H9 (cell line): ENCODE data around the gene ARHGAP22. TPM values are rescaled to one million over a fixed set of nuclear protein-coding genes. Genes with fewer than 3 reads are reported as not detected.

ENCODE experiments used
- DNase-seq: peaks from one replicate; pipeline ENCODE4 v3.0.0-alpha.2; 2017
- H2AFZ ChIP-seq: one replicate; pipeline ENCODE4 v1.6.1; 2013; ENCODE audit warnings: mild to moderate bottlenecking, low read length, control low read depth, moderate library complexity
- H2AK5ac ChIP-seq: 2 replicates; pipeline ENCODE4 v1.6.1; 2013; ENCODE audit warnings: low read length, control low read depth, mixed read lengths; ENCODE audit not compliant: insufficient read length
- H2BK120ac ChIP-seq: one replicate; pipeline ENCODE4 v1.6.1; 2013; ENCODE audit warnings: low read depth, mild to moderate bottlenecking, low read length, control low read depth, inconsistent platforms; ENCODE audit not compliant: poor library complexity, severe bottlenecking
- H2BK12ac ChIP-seq: 2 replicates; pipeline ENCODE4 v1.6.1; 2013; ENCODE audit warnings: low read length, control low read depth, mixed read lengths, low read depth; ENCODE audit not compliant: insufficient read length
- H2BK15ac ChIP-seq: 2 replicates; pipeline ENCODE4 v1.6.1; 2013; ENCODE audit warnings: low read depth, low read length, control low read depth
- H2BK20ac ChIP-seq: one replicate; pipeline ENCODE4 v1.6.1; 2013; ENCODE audit warnings: low read depth, mild to moderate bottlenecking, low read length, control low read depth, inconsistent platforms; ENCODE audit not compliant: poor library complexity, severe bottlenecking
- H2BK5ac ChIP-seq: 2 replicates; pipeline ENCODE4 v1.6.1; 2013; ENCODE audit warnings: low read length, control low read depth, mixed read lengths; ENCODE audit not compliant: insufficient read length
- H3K14ac ChIP-seq: 2 replicates; pipeline ENCODE4 v1.6.1; 2013; ENCODE audit warnings: low read length, control low read depth; ENCODE audit not compliant: insufficient read depth
- H3K18ac ChIP-seq: 2 replicates; pipeline ENCODE4 v1.6.1; 2013; ENCODE audit warnings: low read depth, mild to moderate bottlenecking, mixed read lengths, low read length, control low read depth; ENCODE audit not compliant: insufficient read length
- H3K23ac ChIP-seq: 2 replicates; pipeline ENCODE4 v1.6.1; 2013; ENCODE audit warnings: low read length, control low read depth, mixed read lengths, low read depth; ENCODE audit not compliant: insufficient read length
- H3K23me2 ChIP-seq: 2 replicates; pipeline ENCODE4 v1.6.1; 2013; ENCODE audit warnings: low read depth, mild to moderate bottlenecking, mixed read lengths, low read length, control low read depth; ENCODE audit not compliant: insufficient read length, poor library complexity, severe bottlenecking
- H3K27ac ChIP-seq: 2 replicates; pipeline ENCODE4 v1.5.1; 2013; ENCODE audit warnings: low read length, control low read depth, mixed read lengths, low read depth; ENCODE audit not compliant: insufficient read length
- H3K27me3 ChIP-seq: 2 replicates; pipeline ENCODE4 v1.6.1; 2013; ENCODE audit warnings: low read length, control low read depth, inconsistent platforms; ENCODE audit not compliant: insufficient read depth
- H3K4ac ChIP-seq: 2 replicates; pipeline ENCODE4 v1.6.1; 2013; ENCODE audit warnings: low read depth, mild to moderate bottlenecking, control low read depth, inconsistent platforms, low read length, moderate library complexity
- H3K4me1 ChIP-seq: 2 replicates; pipeline ENCODE4 v1.6.1; 2013; ENCODE audit warnings: low read length, control low read depth, inconsistent platforms; ENCODE audit not compliant: insufficient read depth
- H3K4me2 ChIP-seq: 2 replicates; pipeline ENCODE4 v1.6.1; 2013; ENCODE audit warnings: low read length, control low read depth, mixed read lengths; ENCODE audit not compliant: insufficient read length, insufficient read depth
- H3K56ac ChIP-seq: 2 replicates; pipeline ENCODE4 v1.6.1; 2013; ENCODE audit warnings: low read depth, mild to moderate bottlenecking, mixed read lengths, low read length, control low read depth; ENCODE audit not compliant: insufficient read length
- H3K79me1 ChIP-seq: 2 replicates; pipeline ENCODE4 v1.6.1; 2013; ENCODE audit warnings: low read depth, mild to moderate bottlenecking, moderate library complexity, low read length, control low read depth, inconsistent platforms; ENCODE audit not compliant: insufficient read depth, poor library complexity, severe bottlenecking
- H3K79me2 ChIP-seq: 2 replicates; pipeline ENCODE4 v1.6.1; 2013; ENCODE audit warnings: low read length, control low read depth, inconsistent platforms; ENCODE audit not compliant: insufficient read depth
- H3K9ac ChIP-seq: 2 replicates; pipeline ENCODE4 v1.6.1; 2013; ENCODE audit warnings: low read length, control low read depth, mixed read lengths; ENCODE audit not compliant: insufficient read length; ENCODE audit errors: extremely low read depth
- H3K9me3 ChIP-seq: one replicate; pipeline ENCODE4 v1.6.1; 2013; ENCODE audit warnings: low read depth, low read length, inconsistent platforms; ENCODE audit not compliant: control insufficient read depth
- H3T11ph ChIP-seq: one replicate; pipeline ENCODE4 v1.6.1; 2013; ENCODE audit warnings: mild to moderate bottlenecking, low read length, control low read depth, inconsistent platforms
- H4K20me1 ChIP-seq: one replicate; pipeline ENCODE4 v1.6.1; 2013; ENCODE audit not compliant: control insufficient read depth, insufficient read length, insufficient read depth
- H4K5ac ChIP-seq: 2 replicates; pipeline ENCODE4 v1.6.1; 2013; ENCODE audit warnings: low read depth, mild to moderate bottlenecking, mixed read lengths, low read length, control low read depth; ENCODE audit not compliant: insufficient read length
- H4K8ac ChIP-seq: replicated peaks from 2 replicates; pipeline ENCODE4 v1.6.1; 2013; ENCODE audit warnings: low read length, control low read depth, mixed read lengths, low read depth; ENCODE audit not compliant: insufficient read length
- H4K91ac ChIP-seq: 2 replicates; pipeline ENCODE4 v1.6.1; 2013; ENCODE audit warnings: low read depth, mild to moderate bottlenecking, moderate library complexity, mixed read lengths, low read length, control low read depth; ENCODE audit not compliant: insufficient read length
- H3K27ac Mint-ChIP-seq, 3 experiments: 2 replicates in 2 of 3; 3 replicates in 1 of 3; pipeline ENCODE4 v1.8.0; 2020 to 2021; ENCODE audit warnings: mixed read lengths in 3 of 3, mild to moderate bottlenecking in 1 of 3, moderate library complexity in 1 of 3
- H3K27me3 Mint-ChIP-seq: 2 replicates; pipeline ENCODE4 v1.8.0; 2021; ENCODE audit warnings: low read depth, mild to moderate bottlenecking, moderate library complexity, mixed read lengths
- H3K36me3 Mint-ChIP-seq, 3 experiments: 2 replicates in 2 of 3; 3 replicates in 1 of 3; pipeline ENCODE4 v1.8.0; 2020 to 2021; ENCODE audit warnings: low read depth in 3 of 3, mixed read lengths in 3 of 3; ENCODE audit not compliant: insufficient read depth in 1 of 3
- H3K4me1 Mint-ChIP-seq, 2 experiments: 2 replicates each; pipeline ENCODE4 v1.8.0; 2020; ENCODE audit warnings: mixed read lengths in 2 of 2
- H3K4me3 Mint-ChIP-seq, 2 experiments: 2 replicates in 1 of 2; 3 replicates in 1 of 2; pipeline ENCODE4 v1.8.0; 2020 to 2021; ENCODE audit warnings: mild to moderate bottlenecking in 2 of 2, mixed read lengths in 2 of 2, moderate library complexity in 1 of 2
- H3K9me3 Mint-ChIP-seq, 2 experiments: 2 replicates in 1 of 2; 3 replicates in 1 of 2; pipeline ENCODE4 v1.8.0; 2020; ENCODE audit warnings: mild to moderate bottlenecking in 2 of 2, mixed read lengths in 2 of 2, moderate library complexity in 1 of 2
- WGBS: extraction: QIAGEN DNeasy Blood & Tissue Kit; methylation state at CpG from one replicate; pipeline ENCODE4 v1.1.7; 2013; ENCODE audit warnings: missing lambda C conversion rate, low lambda C conversion rate, mixed read lengths; ENCODE audit not compliant: insufficient read length; ENCODE audit errors: extremely low coverage; 5-methylcytosine and 5-hydroxymethylcytosine counted together
- total RNA-seq: library from RNA; stranded (reverse); gene quantifications from 2 replicates; pipeline ENCODE4 v1.2.1, GENCODE V29; 2021
- TF ChIP-seq, protein P1 (sequence below): fragments of 200-600 bp; sonication (generic); conservative IDR thresholded peaks from 3 replicates; pipeline ENCODE4 v1.8.0; 2021; ENCODE audit warnings: antibody characterized with exemption, mild to moderate bottlenecking

The ARHGAP22 gene
- total RNA-seq, 1 experiment from 2014 or later, result 7.4 TPM

DNA sequence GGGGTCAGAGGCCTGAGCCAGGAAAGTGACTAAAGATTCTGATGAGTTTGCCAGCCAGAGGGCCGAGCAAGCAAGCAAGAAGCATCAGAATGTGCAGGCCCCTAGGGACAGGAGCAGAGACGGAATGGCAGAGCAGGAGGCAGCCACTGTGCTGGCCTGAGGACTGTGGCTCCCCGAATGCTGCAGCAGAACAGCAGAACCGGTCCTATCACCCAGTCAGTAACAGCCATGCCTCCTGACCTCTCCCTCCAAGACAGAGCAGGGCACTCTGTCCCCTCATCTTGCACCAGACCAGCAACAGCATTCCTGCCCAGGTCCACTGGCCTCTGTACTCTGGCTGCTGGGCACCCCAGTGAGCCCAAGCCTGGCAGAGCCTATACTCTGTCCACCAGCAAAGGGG is 85.9 kb downstream of the ARHGAP22 start:
- no peak overlapping the region for H3K56ac ChIP-seq
- no CpG with 5 or more reads among the region's 4 CpGs for WGBS
- H2BK12ac ChIP-seq, result no peak overlapping the region
- no peaks in the 10 kb centered on the region for H3K79me1 ChIP-seq
- Mint-ChIP-seq H3K4me1 (peaks cover 25 to 27% of the 10 kb centered on the region in 2 experiments), H3K9me3 (peaks cover 18 to 26% of the 10 kb centered on the region in 2 experiments), H3K36me3 (peaks cover 5 to 21% (median 11%) of the 10 kb centered on the region in 3 experiments), H3K27ac (no peak overlapping the region; a peak in 1 of 7 replicates), H3K27me3 (peaks cover 7% of the 10 kb centered on the region), H3K4me3 (peak overlapping the region in 1 of 2 experiments; percentile 19; a peak in 1 of 5 replicates)
- no peak overlapping the region for H3K23ac ChIP-seq
- no peak overlapping the region for H4K8ac ChIP-seq
- no peaks in the 10 kb centered on the region for H3K9me3 ChIP-seq
- no peak overlapping the region for H3T11ph ChIP-seq
- no peak overlapping the region for H4K91ac ChIP-seq
- no peaks in the 10 kb centered on the region for H3K4me1 ChIP-seq
- no peak overlapping the region for H2AFZ ChIP-seq
- H4K5ac ChIP-seq, result no peak overlapping the region
- no peak overlapping the region for H2AK5ac ChIP-seq
- no peak overlapping the region for H3K27ac ChIP-seq
- TF ChIP-seq, protein P1, sequence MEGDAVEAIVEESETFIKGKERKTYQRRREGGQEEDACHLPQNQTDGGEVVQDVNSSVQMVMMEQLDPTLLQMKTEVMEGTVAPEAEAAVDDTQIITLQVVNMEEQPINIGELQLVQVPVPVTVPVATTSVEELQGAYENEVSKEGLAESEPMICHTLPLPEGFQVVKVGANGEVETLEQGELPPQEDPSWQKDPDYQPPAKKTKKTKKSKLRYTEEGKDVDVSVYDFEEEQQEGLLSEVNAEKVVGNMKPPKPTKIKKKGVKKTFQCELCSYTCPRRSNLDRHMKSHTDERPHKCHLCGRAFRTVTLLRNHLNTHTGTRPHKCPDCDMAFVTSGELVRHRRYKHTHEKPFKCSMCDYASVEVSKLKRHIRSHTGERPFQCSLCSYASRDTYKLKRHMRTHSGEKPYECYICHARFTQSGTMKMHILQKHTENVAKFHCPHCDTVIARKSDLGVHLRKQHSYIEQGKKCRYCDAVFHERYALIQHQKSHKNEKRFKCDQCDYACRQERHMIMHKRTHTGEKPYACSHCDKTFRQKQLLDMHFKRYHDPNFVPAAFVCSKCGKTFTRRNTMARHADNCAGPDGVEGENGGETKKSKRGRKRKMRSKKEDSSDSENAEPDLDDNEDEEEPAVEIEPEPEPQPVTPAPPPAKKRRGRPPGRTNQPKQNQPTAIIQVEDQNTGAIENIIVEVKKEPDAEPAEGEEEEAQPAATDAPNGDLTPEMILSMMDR, result no peak
- no peak overlapping the region for H3K14ac ChIP-seq
- no peaks in the 10 kb centered on the region for H4K20me1 ChIP-seq
- no peak overlapping the region for H3K18ac ChIP-seq
- H2BK120ac ChIP-seq, result no peak overlapping the region
- H2BK5ac ChIP-seq, result no peak overlapping the region
- DNase-seq, result no peak
- H3K9ac ChIP-seq, result no peak overlapping the region
- H3K23me2 ChIP-seq, result peaks cover 6% of the 10 kb centered on the region
- H2BK15ac ChIP-seq, result no peak overlapping the region
- peaks cover 4% of the 10 kb centered on the region; the same call in 1 of the 2 replicates for H3K79me2 ChIP-seq
- H3K27me3 ChIP-seq, result no peaks in the 10 kb centered on the region
- no peak overlapping the region for H2BK20ac ChIP-seq
- H3K4ac ChIP-seq, result no peak overlapping the region
- H3K4me2 ChIP-seq, result no peak overlapping the region
